GM19397 (cell line): Measurements from ENCODE around the gene KIF3A.

Experiments used
- ATAC-seq: cut with Tn5 transposase; IDR thresholded peaks from one replicate; pipeline ENCODE4 v1.9.1; 2021; ENCODE audit warnings: mild to moderate bottlenecking, moderate library complexity; ENCODE audit not compliant: unreplicated experiment

The KIF3A gene

GRCh38 chr5:132646583-132647266 lies 90.6 kb downstream of the KIF3A start:
- ATAC-seq: no peak

- no peak for ATAC-seq
Observed at GRCh38 chr5:132644177-132644576, 93.2 kb downstream of the KIF3A start.
